Neural cell (in vitro differentiated cells): ENCODE measurements around the gene GPHN. TPM values are rescaled to one million over a fixed set of nuclear protein-coding genes. Genes with fewer than 3 reads are reported as not detected.

Experiments used
- H2AFZ ChIP-seq: fragments of 200-600, 300-800 bp; sonication (generic), shearing (Covaris generic); 2 replicates; pipeline ENCODE4 v1.6.0; 2014; ENCODE audit warnings: low read depth, mild to moderate bottlenecking, antibody characterized with exemption, low read length, moderate library complexity
- H3F3A ChIP-seq: fragments of 200-600 bp; shearing (Covaris generic); 2 replicates; pipeline ENCODE4 v1.6.1; 2016; ENCODE audit warnings: mild to moderate bottlenecking, moderate library complexity, mixed read lengths, antibody characterized with exemption, low read length; ENCODE audit not compliant: insufficient read depth, poor library complexity, severe bottlenecking
- H3K27ac ChIP-seq: fragments of 200-600, 300-800 bp; sonication (generic), shearing (Covaris generic); 2 replicates; pipeline ENCODE4 v1.5.1; 2014; ENCODE audit warnings: mild to moderate bottlenecking, low read length, moderate library complexity
- H3K27me3 ChIP-seq: fragments of 300-800, 200-600 bp; sonication (generic), shearing (Covaris generic); 2 replicates; pipeline ENCODE4 v1.6.0; 2014; ENCODE audit warnings: mild to moderate bottlenecking, low read depth, low read length, moderate library complexity; ENCODE audit not compliant: insufficient read depth
- H3K36me3 ChIP-seq: fragments of 300-800, 200-600 bp; sonication (generic), shearing (Covaris generic); 2 replicates; pipeline ENCODE4 v1.5.1; 2014; ENCODE audit warnings: mild to moderate bottlenecking, antibody characterized with exemption, low read length, moderate library complexity; ENCODE audit not compliant: insufficient read depth
- H3K4me2 ChIP-seq: fragments of 300-800, 200-600 bp; sonication (generic), shearing (Covaris generic); 2 replicates; pipeline ENCODE4 v1.6.0; 2014; ENCODE audit warnings: mild to moderate bottlenecking, low read length
- H3K4me3 ChIP-seq: fragments of 300-800, 200-600 bp; sonication (generic), shearing (Covaris generic); 2 replicates; pipeline ENCODE4 v1.5.1; 2014; ENCODE audit warnings: mild to moderate bottlenecking, low read length, moderate library complexity
- H3K79me2 ChIP-seq: fragments of 200-600 bp; shearing (Covaris generic); replicated peaks from 2 replicates; pipeline ENCODE4 v1.6.0; 2014; ENCODE audit warnings: mild to moderate bottlenecking, low read length, moderate library complexity; ENCODE audit not compliant: insufficient read depth
- H3K9ac ChIP-seq: fragments of 300-800, 200-600 bp; sonication (generic), shearing (Covaris generic); 2 replicates; pipeline ENCODE4 v1.6.1; 2016; ENCODE audit warnings: mild to moderate bottlenecking, low read length, mixed read lengths
- H3K9me2 ChIP-seq: fragments of 200-600 bp; shearing (Covaris generic); 2 replicates; pipeline ENCODE4 v1.6.1; 2016; ENCODE audit warnings: mild to moderate bottlenecking, low read length, mixed read lengths; ENCODE audit not compliant: insufficient read depth
- H3K9me3 ChIP-seq: fragments of 200-600, 300-800 bp; sonication (generic), shearing (Covaris generic); 2 replicates; pipeline ENCODE4 v1.6.1; 2016; ENCODE audit warnings: mild to moderate bottlenecking, mixed run types, low read length, moderate library complexity, mixed read lengths
- H4K20me1 ChIP-seq: fragments of 200-600 bp; shearing (Covaris generic); 2 replicates; pipeline ENCODE4 v1.6.1; 2016; ENCODE audit warnings: mild to moderate bottlenecking, mixed run types; ENCODE audit not compliant: insufficient read depth
- EP300 ChIP-seq: fragments of 450-650 bp; conservative IDR thresholded peaks from 2 replicates; pipeline ENCODE4 v1.6.1; 2014; ENCODE audit warnings: antibody characterized with exemption, mild to moderate bottlenecking, moderate library complexity; ENCODE audit not compliant: poor library complexity, severe bottlenecking
- EZH2 ChIP-seq: fragments of 200-600, 300-800 bp; shearing (Covaris generic), sonication (generic); IDR thresholded peaks from 2 replicates; pipeline ENCODE4 v1.6.1; 2014; ENCODE audit warnings: antibody characterized with exemption, low read length, borderline replicate concordance, mild to moderate bottlenecking; ENCODE audit not compliant: insufficient read depth, poor library complexity, severe bottlenecking
- MXI1 ChIP-seq: fragments of 450-650 bp; conservative IDR thresholded peaks from 2 replicates; pipeline ENCODE4 v1.6.1; 2014; ENCODE audit warnings: antibody characterized with exemption, mild to moderate bottlenecking; ENCODE audit not compliant: poor library complexity, severe bottlenecking
- POLR2AphosphoS5 ChIP-seq: IDR thresholded peaks from 2 replicates; pipeline ENCODE4 v1.6.1; 2012
- RAD21 ChIP-seq: fragments of 450-650 bp; conservative IDR thresholded peaks from 2 replicates; pipeline ENCODE4 v1.6.1; 2014; ENCODE audit warnings: antibody characterized with exemption, mild to moderate bottlenecking, moderate library complexity
- SMC3 ChIP-seq: fragments of 450-650 bp; conservative IDR thresholded peaks from 2 replicates; pipeline ENCODE4 v1.6.1; 2014; ENCODE audit warnings: antibody characterized with exemption, mild to moderate bottlenecking, moderate library complexity; ENCODE audit not compliant: poor library complexity
- TAF1 ChIP-seq: IDR thresholded peaks from 2 replicates; pipeline ENCODE4 v1.6.1; 2012; ENCODE audit warnings: low read depth
- polyA plus RNA-seq: library from polyadenylated mRNA; depleted of rRNA; stranded (reverse); fragments of >200 nt; gene quantifications from 2 replicates; pipeline ENCODE4 v1.2.3, GENCODE V29; 2014
- TF ChIP-seq, protein P1 (sequence below): fragments of 450-650 bp; IDR thresholded peaks from 2 replicates; pipeline ENCODE4 v1.5.1; 2014; ENCODE audit warnings: antibody characterized with exemption, mild to moderate bottlenecking, moderate library complexity; ENCODE audit not compliant: poor library complexity, severe bottlenecking
- TF ChIP-seq, protein P2 (sequence below): IDR thresholded peaks from 2 replicates; pipeline ENCODE4 v1.6.1; 2012; ENCODE audit warnings: borderline replicate concordance

Gene GPHN
- polyA plus RNA-seq, 1 donor from 2014 or later = 135 TPM

DNA sequence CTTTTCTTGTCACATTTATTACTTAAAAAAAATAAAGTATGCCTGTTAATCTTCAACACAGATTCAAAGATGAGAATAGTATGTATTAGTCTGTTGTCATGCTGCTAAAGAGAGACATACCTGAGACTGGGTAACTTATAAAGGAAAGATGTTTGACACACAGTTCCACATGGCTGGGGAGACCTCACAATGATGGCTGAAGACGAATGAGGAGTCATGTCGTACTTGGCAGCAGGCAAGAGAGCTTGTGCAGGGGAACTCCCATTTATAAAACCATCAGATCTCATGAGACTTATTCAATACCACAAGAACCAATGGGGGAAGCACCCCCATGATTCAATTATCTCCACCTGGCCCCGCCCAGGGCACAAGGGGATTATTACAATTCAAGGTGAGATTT, 345.4 kb downstream of the GPHN start:
- H3K79me2 ChIP-seq = no peaks in the 10 kb centered on the region
- H3K4me2 ChIP-seq = no peak overlapping the region
- H3K36me3 ChIP-seq = no peaks in the 10 kb centered on the region
- no peaks in the 10 kb centered on the region for H3K9me2 ChIP-seq
- H3K27me3 ChIP-seq = no peaks in the 10 kb centered on the region
- no peaks in the 10 kb centered on the region for H4K20me1 ChIP-seq
- H2AFZ ChIP-seq = no peak overlapping the region
- no peak overlapping the region for H3K27ac ChIP-seq
- H3K4me3 ChIP-seq = no peak overlapping the region
- H3K9ac ChIP-seq = no peak overlapping the region
- no peaks in the 10 kb centered on the region for H3F3A ChIP-seq
- TF ChIP-seq EZH2 = no peak
- TF ChIP-seq MXI1 = no peak
- no peak for TF ChIP-seq RAD21
- no peak for TF ChIP-seq SMC3
- TF ChIP-seq, protein P1, sequence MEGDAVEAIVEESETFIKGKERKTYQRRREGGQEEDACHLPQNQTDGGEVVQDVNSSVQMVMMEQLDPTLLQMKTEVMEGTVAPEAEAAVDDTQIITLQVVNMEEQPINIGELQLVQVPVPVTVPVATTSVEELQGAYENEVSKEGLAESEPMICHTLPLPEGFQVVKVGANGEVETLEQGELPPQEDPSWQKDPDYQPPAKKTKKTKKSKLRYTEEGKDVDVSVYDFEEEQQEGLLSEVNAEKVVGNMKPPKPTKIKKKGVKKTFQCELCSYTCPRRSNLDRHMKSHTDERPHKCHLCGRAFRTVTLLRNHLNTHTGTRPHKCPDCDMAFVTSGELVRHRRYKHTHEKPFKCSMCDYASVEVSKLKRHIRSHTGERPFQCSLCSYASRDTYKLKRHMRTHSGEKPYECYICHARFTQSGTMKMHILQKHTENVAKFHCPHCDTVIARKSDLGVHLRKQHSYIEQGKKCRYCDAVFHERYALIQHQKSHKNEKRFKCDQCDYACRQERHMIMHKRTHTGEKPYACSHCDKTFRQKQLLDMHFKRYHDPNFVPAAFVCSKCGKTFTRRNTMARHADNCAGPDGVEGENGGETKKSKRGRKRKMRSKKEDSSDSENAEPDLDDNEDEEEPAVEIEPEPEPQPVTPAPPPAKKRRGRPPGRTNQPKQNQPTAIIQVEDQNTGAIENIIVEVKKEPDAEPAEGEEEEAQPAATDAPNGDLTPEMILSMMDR = no peak
- TF ChIP-seq, protein P2, sequence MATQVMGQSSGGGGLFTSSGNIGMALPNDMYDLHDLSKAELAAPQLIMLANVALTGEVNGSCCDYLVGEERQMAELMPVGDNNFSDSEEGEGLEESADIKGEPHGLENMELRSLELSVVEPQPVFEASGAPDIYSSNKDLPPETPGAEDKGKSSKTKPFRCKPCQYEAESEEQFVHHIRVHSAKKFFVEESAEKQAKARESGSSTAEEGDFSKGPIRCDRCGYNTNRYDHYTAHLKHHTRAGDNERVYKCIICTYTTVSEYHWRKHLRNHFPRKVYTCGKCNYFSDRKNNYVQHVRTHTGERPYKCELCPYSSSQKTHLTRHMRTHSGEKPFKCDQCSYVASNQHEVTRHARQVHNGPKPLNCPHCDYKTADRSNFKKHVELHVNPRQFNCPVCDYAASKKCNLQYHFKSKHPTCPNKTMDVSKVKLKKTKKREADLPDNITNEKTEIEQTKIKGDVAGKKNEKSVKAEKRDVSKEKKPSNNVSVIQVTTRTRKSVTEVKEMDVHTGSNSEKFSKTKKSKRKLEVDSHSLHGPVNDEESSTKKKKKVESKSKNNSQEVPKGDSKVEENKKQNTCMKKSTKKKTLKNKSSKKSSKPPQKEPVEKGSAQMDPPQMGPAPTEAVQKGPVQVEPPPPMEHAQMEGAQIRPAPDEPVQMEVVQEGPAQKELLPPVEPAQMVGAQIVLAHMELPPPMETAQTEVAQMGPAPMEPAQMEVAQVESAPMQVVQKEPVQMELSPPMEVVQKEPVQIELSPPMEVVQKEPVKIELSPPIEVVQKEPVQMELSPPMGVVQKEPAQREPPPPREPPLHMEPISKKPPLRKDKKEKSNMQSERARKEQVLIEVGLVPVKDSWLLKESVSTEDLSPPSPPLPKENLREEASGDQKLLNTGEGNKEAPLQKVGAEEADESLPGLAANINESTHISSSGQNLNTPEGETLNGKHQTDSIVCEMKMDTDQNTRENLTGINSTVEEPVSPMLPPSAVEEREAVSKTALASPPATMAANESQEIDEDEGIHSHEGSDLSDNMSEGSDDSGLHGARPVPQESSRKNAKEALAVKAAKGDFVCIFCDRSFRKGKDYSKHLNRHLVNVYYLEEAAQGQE = no peak
- no peak for TF ChIP-seq TAF1
- TF ChIP-seq EP300 = no peak
- TF ChIP-seq POLR2AphosphoS5 = no peak
- H3K9me3 ChIP-seq = no peaks in the 10 kb centered on the region

DNA sequence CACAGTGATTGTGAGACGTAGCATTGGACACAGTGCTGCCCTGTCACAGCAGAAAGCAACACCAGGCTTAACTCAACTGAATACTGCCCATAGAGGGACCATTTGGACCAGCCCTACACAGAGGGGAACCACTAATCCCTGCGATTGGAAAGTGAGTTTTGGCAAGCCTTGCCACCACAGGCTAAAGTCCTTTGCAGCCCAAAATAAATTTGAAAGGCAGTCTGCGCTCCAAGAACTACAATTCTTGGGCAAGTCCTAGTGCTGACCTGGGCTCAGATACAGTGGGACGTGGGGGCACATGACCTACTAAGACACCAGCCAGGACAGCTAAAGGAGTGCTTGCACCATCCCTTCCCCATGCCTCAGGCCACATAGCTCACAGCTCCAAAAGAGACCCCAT, 349.9 kb downstream of the GPHN start:
- H3K9me3 ChIP-seq = peaks cover 8% of the 10 kb centered on the region
- H3K27ac ChIP-seq = no peak overlapping the region
- H3K79me2 ChIP-seq = no peaks in the 10 kb centered on the region
- no peak overlapping the region for H2AFZ ChIP-seq
- H3K9ac ChIP-seq = no peak overlapping the region
- no peaks in the 10 kb centered on the region for H3K36me3 ChIP-seq
- no peaks in the 10 kb centered on the region for H3K9me2 ChIP-seq
- H3F3A ChIP-seq = no peaks in the 10 kb centered on the region
- no peaks in the 10 kb centered on the region for H4K20me1 ChIP-seq
- H3K4me2 ChIP-seq = no peak overlapping the region
- no peaks in the 10 kb centered on the region for H3K27me3 ChIP-seq
- no peak overlapping the region for H3K4me3 ChIP-seq
- TF ChIP-seq EZH2 (no peak), EP300 (no peak), MXI1 (no peak), POLR2AphosphoS5 (no peak), RAD21 (no peak), TAF1 (no peak)
